HL-60 (cell line): ENCODE data around the gene PSMB5.

ENCODE experiments used
- GABPA ChIP-seq: IDR thresholded peaks from 2 replicates; pipeline ENCODE4 v1.6.1; 2012; ENCODE audit warnings: low read depth
- POLR2AphosphoS5 ChIP-seq: IDR thresholded peaks from 2 replicates; pipeline ENCODE4 v1.6.1; 2012; ENCODE audit warnings: low read depth
- REST ChIP-seq: IDR thresholded peaks from 2 replicates; pipeline ENCODE4 v1.6.1; 2012; ENCODE audit warnings: low read depth; ENCODE audit not compliant: insufficient replicate concordance
- TF ChIP-seq, protein P1 (sequence below): IDR thresholded peaks from one replicate; pipeline ENCODE4 v1.5.1; 2011; ENCODE audit warnings: low read length, control low read depth, inconsistent platforms; ENCODE audit not compliant: insufficient read depth

- TF ChIP-seq, protein P1, sequence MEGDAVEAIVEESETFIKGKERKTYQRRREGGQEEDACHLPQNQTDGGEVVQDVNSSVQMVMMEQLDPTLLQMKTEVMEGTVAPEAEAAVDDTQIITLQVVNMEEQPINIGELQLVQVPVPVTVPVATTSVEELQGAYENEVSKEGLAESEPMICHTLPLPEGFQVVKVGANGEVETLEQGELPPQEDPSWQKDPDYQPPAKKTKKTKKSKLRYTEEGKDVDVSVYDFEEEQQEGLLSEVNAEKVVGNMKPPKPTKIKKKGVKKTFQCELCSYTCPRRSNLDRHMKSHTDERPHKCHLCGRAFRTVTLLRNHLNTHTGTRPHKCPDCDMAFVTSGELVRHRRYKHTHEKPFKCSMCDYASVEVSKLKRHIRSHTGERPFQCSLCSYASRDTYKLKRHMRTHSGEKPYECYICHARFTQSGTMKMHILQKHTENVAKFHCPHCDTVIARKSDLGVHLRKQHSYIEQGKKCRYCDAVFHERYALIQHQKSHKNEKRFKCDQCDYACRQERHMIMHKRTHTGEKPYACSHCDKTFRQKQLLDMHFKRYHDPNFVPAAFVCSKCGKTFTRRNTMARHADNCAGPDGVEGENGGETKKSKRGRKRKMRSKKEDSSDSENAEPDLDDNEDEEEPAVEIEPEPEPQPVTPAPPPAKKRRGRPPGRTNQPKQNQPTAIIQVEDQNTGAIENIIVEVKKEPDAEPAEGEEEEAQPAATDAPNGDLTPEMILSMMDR, result no peak
- TF ChIP-seq REST, result no peak
- TF ChIP-seq POLR2AphosphoS5, result no peak
- TF ChIP-seq GABPA, result no peak
These were observed 29.1 kb downstream of the PSMB5 start for GRCh38 chr14:23005451-23006187.
